Lung (tissue), 12 donors: ENCODE data around the gene KLHL8. TPM values are rescaled to one million over a fixed set of nuclear protein-coding genes. Genes with fewer than 3 reads are reported as not detected.

ENCODE experiments used
- ATAC-seq: fragments of 200-7000 bp; cut with Tn5 transposase; one replicate; pipeline ENCODE4 v1.9.1; 2020; ENCODE audit warnings: moderate number of reproducible peaks; ENCODE audit not compliant: insufficient read depth, low FRiP score
- DNase-seq, 3 donors: peaks; one replicate each; pipeline ENCODE4 v3.0.0-alpha.2; 2013 to 2017
- H3K27ac ChIP-seq, 2 donors: one replicate each; pipeline ENCODE4 v1.5.1; 2013; ENCODE audit warnings: mild to moderate bottlenecking in 2 of 2, moderate library complexity in 2 of 2, control low read depth in 1 of 2, inconsistent platforms in 1 of 2, low read depth in 1 of 2, low read length in 1 of 2
- H3K27me3 ChIP-seq, 3 donors: one replicate each; pipeline ENCODE4 v1.5.1; 2013; ENCODE audit warnings: low read length in 2 of 3; ENCODE audit not compliant: control insufficient read depth in 3 of 3, insufficient read depth in 3 of 3
- H3K36me3 ChIP-seq, 4 donors: one replicate each; pipeline ENCODE4 v1.5.1; 2013; ENCODE audit warnings: low read length in 4 of 4, mild to moderate bottlenecking in 1 of 4, moderate library complexity in 1 of 4; ENCODE audit not compliant: control insufficient read depth in 4 of 4, insufficient read depth in 4 of 4
- H3K4me1 ChIP-seq, 5 donors: one replicate each; pipeline ENCODE4 v1.5.1; 2013; ENCODE audit warnings: low read length in 5 of 5, mild to moderate bottlenecking in 2 of 5, moderate library complexity in 1 of 5; ENCODE audit not compliant: control insufficient read depth in 5 of 5, insufficient read depth in 5 of 5
- H3K4me3 ChIP-seq: one replicate; pipeline ENCODE4 v1.5.1; 2013; ENCODE audit warnings: mild to moderate bottlenecking, control low read depth, moderate library complexity
- H3K9ac ChIP-seq, 2 donors: one replicate each; pipeline ENCODE4 v1.5.1; 2013; ENCODE audit warnings: low read length in 2 of 2, control low read depth in 1 of 2; ENCODE audit not compliant: insufficient read depth in 1 of 2
- H3K9me3 ChIP-seq, 4 donors: one replicate each; pipeline ENCODE4 v1.5.1; 2013; ENCODE audit warnings: low read length in 3 of 4, mild to moderate bottlenecking in 1 of 4, moderate library complexity in 1 of 4; ENCODE audit not compliant: control insufficient read depth in 4 of 4, insufficient read depth in 3 of 4
- CTCF ChIP-seq: IDR thresholded peaks from 2 replicates; pipeline ENCODE4 v1.5.1; 2012; ENCODE audit warnings: mild to moderate bottlenecking; ENCODE audit errors: control extremely low read depth, extremely low read depth
- WGBS, 2 donors: extraction: QIAGEN DNeasy Blood & Tissue Kit; methylation state at CpG; one replicate each; pipeline ENCODE4 v1.1.7; 2013; 5-methylcytosine and 5-hydroxymethylcytosine counted together
- polyA plus RNA-seq, 2 donors: library from polyadenylated mRNA; stranded (reverse); fragments of 200-250 nt; gene quantifications; one replicate each; pipeline ENCODE4 v1.2.1, GENCODE V29; 2013
- total RNA-seq, 2 donors: library from RNA; depleted of rRNA in 1 of 2; stranded (reverse); fragments of >200 nt in 1 of 2; gene quantifications; one replicate each; pipeline ENCODE4 v1.2.1, GENCODE V29; 2014 to 2021
- donor health status: control.
- donor health status: control.
- donor health status: Bipolar disorder and iron deficiency.
- donor health status: healthy.
- donor health status: DM: yes; HTN: yes; CAD: no.

KLHL8 gene
- total and polyA plus RNA-seq, 4 donors = 3.3 to 23.1 (median 9.9) TPM

DNA sequence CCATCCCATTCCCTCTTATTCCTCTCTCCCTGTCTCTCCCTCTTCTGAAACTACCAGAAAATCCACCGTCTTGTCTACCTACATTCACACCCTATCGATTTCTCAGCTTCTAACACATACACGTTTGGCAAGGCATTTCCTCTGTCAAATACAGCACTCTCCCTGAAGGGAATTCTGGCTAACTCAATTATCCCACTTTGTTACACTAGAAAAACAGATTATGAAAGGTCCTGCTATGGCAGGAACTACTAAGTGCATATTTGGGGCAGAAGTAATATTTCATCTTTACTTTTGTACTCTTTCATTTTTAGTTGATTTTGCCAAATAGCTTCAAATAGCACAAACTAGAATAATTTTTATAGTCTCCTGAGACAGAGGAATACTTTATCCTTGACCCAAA is 46.6 kb upstream of the KLHL8 start:
- Histone ChIP-seq H3K9me3 (peaks cover 0 to 2% (median 0%) of the 10 kb centered on the region in 4 donors), H3K27me3 (no peaks in the 10 kb centered on the region), H3K27ac (no peak overlapping the region), H3K36me3 (no peaks in the 10 kb centered on the region), H3K4me1 (no peaks in the 10 kb centered on the region), H3K4me3 (no peak overlapping the region), H3K9ac (no peak overlapping the region)
- ATAC-seq (no peak), DNase-seq (no peak)
- 66 to 79% methylated on average over 3 of the region's 3 CpGs for WGBS, 2 donors
- TF ChIP-seq CTCF = no peak

GRCh38 chr4:87262886-87263285 is 42.5 kb upstream of the KLHL8 start:
- Histone ChIP-seq H3K27me3 (no peaks in the 10 kb centered on the region), H3K9me3 (peaks cover 0 to 2% (median 0%) of the 10 kb centered on the region in 4 donors), H3K36me3 (no peaks in the 10 kb centered on the region), H3K4me3 (no peak overlapping the region), H3K9ac (no peak overlapping the region), H3K27ac (no peak overlapping the region), H3K4me1 (no peaks in the 10 kb centered on the region)
- DNase-seq = no peak
- 92 to 97% methylated on average over 1 of the region's 1 CpG for WGBS, 2 donors
- ATAC-seq = no peak
- TF ChIP-seq CTCF = no peak

- H3K27ac ChIP-seq = no peak overlapping the region
- H3K36me3 ChIP-seq = no peaks in the 10 kb centered on the region
- no peak overlapping the region for H3K4me3 ChIP-seq
- 94 to 95% methylated on average over 2 of the region's 2 CpGs for WGBS, 2 donors
- H3K4me1 ChIP-seq = no peaks in the 10 kb centered on the region
- DNase-seq = no peak
- H3K27me3 ChIP-seq = no peaks in the 10 kb centered on the region
- no peak overlapping the region for H3K9ac ChIP-seq
- peaks cover 0 to 2% (median 0%) of the 10 kb centered on the region in 4 donors for H3K9me3 ChIP-seq
- no peak for ATAC-seq
- TF ChIP-seq CTCF = no peak
Observed at GRCh38 chr4:87260477-87260876, 40.1 kb upstream of the KLHL8 start.

GRCh38 chr4:87258677-87259076 is 38.3 kb upstream of the KLHL8 start:
- DNase-seq = no peak
- Histone ChIP-seq H3K9me3 (peaks cover 0 to 2% (median 0%) of the 10 kb centered on the region in 4 donors), H3K36me3 (no peaks in the 10 kb centered on the region), H3K27me3 (no peaks in the 10 kb centered on the region), H3K4me3 (no peak overlapping the region), H3K9ac (no peak overlapping the region), H3K27ac (no peak overlapping the region), H3K4me1 (no peaks in the 10 kb centered on the region)
- 94 to 99% methylated on average over 2 of the region's 2 CpGs for WGBS, 2 donors
- ATAC-seq = no peak
- TF ChIP-seq CTCF = no peak
